Neural cell (in vitro differentiated cells): ENCODE data around the gene KRTAP5-1. TPM values are rescaled to one million over a fixed set of nuclear protein-coding genes. Genes with fewer than 3 reads are reported as not detected.
A peak's percentile ranks its signal among the peaks of the same experiment; 100 is the strongest.

Source experiments
- H2AFZ ChIP-seq: fragments of 200-600, 300-800 bp; sonication (generic), shearing (Covaris generic); 2 replicates; pipeline ENCODE4 v1.6.0; 2014; ENCODE audit warnings: low read depth, mild to moderate bottlenecking, antibody characterized with exemption, low read length, moderate library complexity
- H3F3A ChIP-seq: fragments of 200-600 bp; shearing (Covaris generic); 2 replicates; pipeline ENCODE4 v1.6.1; 2016; ENCODE audit warnings: mild to moderate bottlenecking, moderate library complexity, mixed read lengths, antibody characterized with exemption, low read length; ENCODE audit not compliant: insufficient read depth, poor library complexity, severe bottlenecking
- H3K27ac ChIP-seq: fragments of 200-600, 300-800 bp; sonication (generic), shearing (Covaris generic); 2 replicates; pipeline ENCODE4 v1.5.1; 2014; ENCODE audit warnings: mild to moderate bottlenecking, low read length, moderate library complexity
- H3K27me3 ChIP-seq: fragments of 300-800, 200-600 bp; sonication (generic), shearing (Covaris generic); 2 replicates; pipeline ENCODE4 v1.6.0; 2014; ENCODE audit warnings: mild to moderate bottlenecking, low read depth, low read length, moderate library complexity; ENCODE audit not compliant: insufficient read depth
- H3K36me3 ChIP-seq: fragments of 300-800, 200-600 bp; sonication (generic), shearing (Covaris generic); 2 replicates; pipeline ENCODE4 v1.5.1; 2014; ENCODE audit warnings: mild to moderate bottlenecking, antibody characterized with exemption, low read length, moderate library complexity; ENCODE audit not compliant: insufficient read depth
- H3K4me2 ChIP-seq: fragments of 300-800, 200-600 bp; sonication (generic), shearing (Covaris generic); 2 replicates; pipeline ENCODE4 v1.6.0; 2014; ENCODE audit warnings: mild to moderate bottlenecking, low read length
- H3K4me3 ChIP-seq: fragments of 300-800, 200-600 bp; sonication (generic), shearing (Covaris generic); 2 replicates; pipeline ENCODE4 v1.5.1; 2014; ENCODE audit warnings: mild to moderate bottlenecking, low read length, moderate library complexity
- H3K79me2 ChIP-seq: fragments of 200-600 bp; shearing (Covaris generic); replicated peaks from 2 replicates; pipeline ENCODE4 v1.6.0; 2014; ENCODE audit warnings: mild to moderate bottlenecking, low read length, moderate library complexity; ENCODE audit not compliant: insufficient read depth
- H3K9ac ChIP-seq: fragments of 300-800, 200-600 bp; sonication (generic), shearing (Covaris generic); 2 replicates; pipeline ENCODE4 v1.6.1; 2016; ENCODE audit warnings: mild to moderate bottlenecking, low read length, mixed read lengths
- H3K9me2 ChIP-seq: fragments of 200-600 bp; shearing (Covaris generic); 2 replicates; pipeline ENCODE4 v1.6.1; 2016; ENCODE audit warnings: mild to moderate bottlenecking, low read length, mixed read lengths; ENCODE audit not compliant: insufficient read depth
- H3K9me3 ChIP-seq: fragments of 200-600, 300-800 bp; sonication (generic), shearing (Covaris generic); 2 replicates; pipeline ENCODE4 v1.6.1; 2016; ENCODE audit warnings: mild to moderate bottlenecking, mixed run types, low read length, moderate library complexity, mixed read lengths
- H4K20me1 ChIP-seq: fragments of 200-600 bp; shearing (Covaris generic); 2 replicates; pipeline ENCODE4 v1.6.1; 2016; ENCODE audit warnings: mild to moderate bottlenecking, mixed run types; ENCODE audit not compliant: insufficient read depth
- CTCF ChIP-seq: fragments of 450-650 bp; IDR thresholded peaks from 2 replicates; pipeline ENCODE4 v1.5.1; 2014; ENCODE audit warnings: antibody characterized with exemption, mild to moderate bottlenecking, moderate library complexity; ENCODE audit not compliant: poor library complexity, severe bottlenecking
- EP300 ChIP-seq: fragments of 450-650 bp; conservative IDR thresholded peaks from 2 replicates; pipeline ENCODE4 v1.6.1; 2014; ENCODE audit warnings: antibody characterized with exemption, mild to moderate bottlenecking, moderate library complexity; ENCODE audit not compliant: poor library complexity, severe bottlenecking
- EZH2 ChIP-seq: fragments of 200-600, 300-800 bp; shearing (Covaris generic), sonication (generic); IDR thresholded peaks from 2 replicates; pipeline ENCODE4 v1.6.1; 2014; ENCODE audit warnings: antibody characterized with exemption, low read length, borderline replicate concordance, mild to moderate bottlenecking; ENCODE audit not compliant: insufficient read depth, poor library complexity, severe bottlenecking
- MXI1 ChIP-seq: fragments of 450-650 bp; conservative IDR thresholded peaks from 2 replicates; pipeline ENCODE4 v1.6.1; 2014; ENCODE audit warnings: antibody characterized with exemption, mild to moderate bottlenecking; ENCODE audit not compliant: poor library complexity, severe bottlenecking
- POLR2AphosphoS5 ChIP-seq: IDR thresholded peaks from 2 replicates; pipeline ENCODE4 v1.6.1; 2012
- RAD21 ChIP-seq: fragments of 450-650 bp; conservative IDR thresholded peaks from 2 replicates; pipeline ENCODE4 v1.6.1; 2014; ENCODE audit warnings: antibody characterized with exemption, mild to moderate bottlenecking, moderate library complexity
- REST ChIP-seq: IDR thresholded peaks from 2 replicates; pipeline ENCODE4 v1.6.1; 2012; ENCODE audit warnings: borderline replicate concordance
- SMC3 ChIP-seq: fragments of 450-650 bp; conservative IDR thresholded peaks from 2 replicates; pipeline ENCODE4 v1.6.1; 2014; ENCODE audit warnings: antibody characterized with exemption, mild to moderate bottlenecking, moderate library complexity; ENCODE audit not compliant: poor library complexity
- TAF1 ChIP-seq: IDR thresholded peaks from 2 replicates; pipeline ENCODE4 v1.6.1; 2012; ENCODE audit warnings: low read depth
- polyA plus RNA-seq: library from polyadenylated mRNA; depleted of rRNA; stranded (reverse); fragments of >200 nt; gene quantifications from 2 replicates; pipeline ENCODE4 v1.2.3, GENCODE V29; 2014

KRTAP5-1 gene
- polyA plus RNA-seq, 1 donor from 2014 or later = not detected

- peaks cover 39% of the 10 kb centered on the region for H3K79me2 ChIP-seq
- H3K4me3 ChIP-seq = peak overlapping the region; percentile 45
- H2AFZ ChIP-seq = no peak overlapping the region
- no peaks in the 10 kb centered on the region for H3K9me3 ChIP-seq
- H3F3A ChIP-seq = no peaks in the 10 kb centered on the region
- H4K20me1 ChIP-seq = peaks cover 46% of the 10 kb centered on the region
- no peaks in the 10 kb centered on the region for H3K9me2 ChIP-seq
- peak overlapping the region; percentile 28 for H3K27ac ChIP-seq
- TF ChIP-seq TAF1 = no peak
- H3K4me2 ChIP-seq = no peak overlapping the region
- H3K36me3 ChIP-seq = no peaks in the 10 kb centered on the region
- H3K9ac ChIP-seq = peak overlapping the region; percentile 48
- no peaks in the 10 kb centered on the region for H3K27me3 ChIP-seq
Observed at GRCh38 chr11:1564535-1565172, 20.4 kb downstream of the KRTAP5-1 start.

GRCh38 chr11:1563697-1564534 lies 21.2 kb downstream of the KRTAP5-1 start:
- no peak for TF ChIP-seq RAD21
- TF ChIP-seq POLR2AphosphoS5 = peak; percentile 6
- Histone ChIP-seq H3K27ac (no peak overlapping the region), H4K20me1 (peaks cover 51% of the 10 kb centered on the region), H3K9ac (peak overlapping the region; percentile 48), H3K4me2 (no peak overlapping the region), H2AFZ (no peak overlapping the region), H3K27me3 (no peaks in the 10 kb centered on the region), H3K9me2 (no peaks in the 10 kb centered on the region), H3K36me3 (no peaks in the 10 kb centered on the region), H3K79me2 (peaks cover 31% of the 10 kb centered on the region), H3F3A (no peaks in the 10 kb centered on the region), H3K9me3 (no peaks in the 10 kb centered on the region), H3K4me3 (peak overlapping the region; percentile 45)

- no peak overlapping the region for H2AFZ ChIP-seq
- H3K9me2 ChIP-seq = no peaks in the 10 kb centered on the region
- peaks cover 26% of the 10 kb centered on the region for H3K79me2 ChIP-seq
- H3K27me3 ChIP-seq = no peaks in the 10 kb centered on the region
- H3K27ac ChIP-seq = no peak overlapping the region
- peak overlapping the region; percentile 13 for H3K4me3 ChIP-seq
- peaks cover 55% of the 10 kb centered on the region for H4K20me1 ChIP-seq
- H3F3A ChIP-seq = no peaks in the 10 kb centered on the region
- no peak overlapping the region for H3K9ac ChIP-seq
- TF ChIP-seq EP300 (no peak), REST (no peak), POLR2AphosphoS5 (no peak), TAF1 (no peak), RAD21 (no peak), SMC3 (no peak), EZH2 (no peak), CTCF (no peak), MXI1 (no peak)
- H3K9me3 ChIP-seq = no peaks in the 10 kb centered on the region
- H3K36me3 ChIP-seq = no peaks in the 10 kb centered on the region
- no peak overlapping the region for H3K4me2 ChIP-seq
Observed at GRCh38 chr11:1563149-1563638, 21.9 kb downstream of the KRTAP5-1 start.
